Fibroblast of gingiva (primary cell): ENCODE measurements around the gene CTBP2.

Source experiments
- DNase-seq: peaks from one replicate; pipeline ENCODE4 v3.0.0-alpha.2; 2011; ENCODE audit warnings: low read depth

CTBP2 gene

DNA sequence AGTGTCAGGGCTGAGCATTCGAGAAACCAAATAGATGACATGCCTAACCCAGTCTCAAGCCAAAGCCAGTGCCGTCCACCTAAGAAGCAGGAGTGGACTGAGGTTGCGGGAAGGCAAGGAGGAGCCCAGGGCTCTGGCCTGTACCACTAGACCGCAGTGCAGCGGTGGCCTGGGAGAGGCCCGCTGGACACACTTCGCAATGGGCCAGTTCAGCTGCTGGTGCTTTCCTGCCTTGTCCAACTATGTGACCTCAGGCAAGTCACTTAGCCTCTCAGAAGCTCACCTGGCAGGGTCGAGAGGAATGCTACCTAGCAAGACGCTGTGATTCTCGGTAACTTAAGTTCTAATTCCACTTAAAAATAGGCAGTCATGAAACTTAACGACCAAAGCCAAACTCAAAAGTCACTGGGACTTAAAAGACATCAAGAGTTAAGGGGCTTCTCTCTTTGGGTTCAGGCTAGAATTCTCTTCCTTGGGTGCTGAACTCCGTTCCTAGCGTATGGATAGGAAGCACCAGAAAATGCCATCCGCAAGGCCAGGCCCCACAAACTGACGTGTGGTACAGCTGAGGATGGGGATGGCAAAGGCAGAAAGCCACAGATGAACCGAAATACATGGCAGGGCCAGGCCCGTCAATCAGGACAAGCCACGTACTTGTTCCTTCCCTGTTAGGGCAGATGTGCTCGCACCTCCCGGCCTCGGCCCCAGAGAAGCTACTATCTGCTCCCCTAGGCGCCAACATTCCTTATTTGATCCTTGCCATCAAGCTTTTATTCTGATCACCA, 34.2 kb downstream of the CTBP2 start:
- no peak for DNase-seq

GRCh38 chr10:125124907-125125306, 35.5 kb downstream of the CTBP2 start:
- DNase-seq: peak; percentile 34

DNA sequence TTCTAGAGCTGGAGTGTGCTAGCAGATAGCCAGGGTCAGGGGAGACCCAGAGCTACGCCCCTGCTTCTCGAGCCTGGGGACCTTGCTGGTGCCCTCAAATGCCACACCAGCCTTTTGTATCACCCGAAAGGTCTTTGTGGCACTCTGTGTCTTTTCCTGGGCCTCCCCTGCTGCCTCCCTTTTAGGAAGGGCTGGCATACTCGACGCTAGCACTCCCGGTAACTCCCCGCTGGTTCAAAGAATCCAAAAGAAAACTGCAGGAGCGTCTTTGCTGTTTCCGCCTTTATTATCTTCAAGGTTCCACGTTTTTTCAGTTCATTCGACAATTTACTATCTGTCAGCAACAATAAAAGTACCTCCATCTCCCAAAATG, 36.3 kb downstream of the CTBP2 start:
- DNase-seq: no peak

- peak; percentile 93 for DNase-seq
Measured at GRCh38 chr10:125123476-125124114, 36.8 kb downstream of the CTBP2 start.

DNA sequence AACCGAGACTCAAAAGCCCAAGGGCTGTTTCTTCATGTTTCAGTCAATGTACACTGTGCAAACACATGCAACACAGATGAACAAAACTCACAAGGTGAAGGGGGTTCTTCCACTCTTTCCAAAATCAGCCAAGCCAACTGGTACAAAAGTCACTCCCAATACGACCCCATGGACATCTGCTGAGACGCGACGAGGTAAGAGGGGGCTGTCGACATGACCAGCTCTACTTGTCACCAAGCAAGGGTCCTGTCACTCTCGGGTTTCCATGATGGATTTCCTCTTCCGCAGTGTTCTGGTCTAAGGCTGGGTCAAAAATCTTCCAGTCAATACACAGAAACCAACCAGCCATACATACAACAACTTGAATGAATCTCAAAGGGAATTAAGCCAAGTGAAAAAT, 37.8 kb downstream of the CTBP2 start:
- DNase-seq: no peak

DNA sequence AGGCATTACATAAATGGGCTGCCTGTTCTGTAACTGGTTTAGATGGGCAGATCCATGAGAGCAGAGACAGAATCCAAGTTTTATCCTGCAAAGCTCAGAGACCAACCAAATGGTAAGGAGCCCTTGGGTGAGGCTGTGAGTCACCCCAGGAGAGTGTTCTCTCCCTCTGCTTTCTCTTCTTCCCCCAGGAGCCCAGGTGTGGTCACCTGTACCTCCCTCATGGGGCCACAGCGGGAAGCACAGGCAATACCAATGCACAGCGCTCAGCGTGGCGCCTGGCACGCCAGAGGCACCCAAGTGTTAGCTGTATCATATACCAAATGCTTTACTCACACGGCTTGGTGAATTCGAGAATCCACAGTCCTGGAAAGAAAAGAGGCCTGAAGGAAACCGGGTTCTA, 39.4 kb downstream of the CTBP2 start:
- no peak for DNase-seq

GRCh38 chr10:125120053-125120710, 40.2 kb downstream of the CTBP2 start:
- DNase-seq: peak; percentile 25

DNA sequence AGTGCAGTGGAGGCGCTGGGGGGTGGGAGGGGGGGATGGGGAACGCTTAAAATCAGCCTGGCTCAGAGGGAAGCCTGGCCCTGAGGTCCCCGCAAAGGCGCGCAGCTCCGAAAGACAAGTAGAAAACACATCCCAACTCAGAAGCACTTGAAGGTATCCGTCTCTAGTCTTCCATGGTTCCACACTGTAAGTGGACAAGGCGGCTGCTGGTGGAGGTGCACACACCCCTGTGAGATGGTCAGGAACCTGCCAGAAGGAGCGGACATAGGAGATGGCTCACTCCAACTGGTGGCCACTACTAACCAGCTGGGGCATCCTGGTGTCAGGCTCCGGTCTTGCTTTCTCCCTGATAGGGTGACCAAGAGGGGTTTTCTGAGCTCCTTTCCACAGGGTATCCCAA, 41.7 kb downstream of the CTBP2 start:
- DNase-seq: no peak

DNA sequence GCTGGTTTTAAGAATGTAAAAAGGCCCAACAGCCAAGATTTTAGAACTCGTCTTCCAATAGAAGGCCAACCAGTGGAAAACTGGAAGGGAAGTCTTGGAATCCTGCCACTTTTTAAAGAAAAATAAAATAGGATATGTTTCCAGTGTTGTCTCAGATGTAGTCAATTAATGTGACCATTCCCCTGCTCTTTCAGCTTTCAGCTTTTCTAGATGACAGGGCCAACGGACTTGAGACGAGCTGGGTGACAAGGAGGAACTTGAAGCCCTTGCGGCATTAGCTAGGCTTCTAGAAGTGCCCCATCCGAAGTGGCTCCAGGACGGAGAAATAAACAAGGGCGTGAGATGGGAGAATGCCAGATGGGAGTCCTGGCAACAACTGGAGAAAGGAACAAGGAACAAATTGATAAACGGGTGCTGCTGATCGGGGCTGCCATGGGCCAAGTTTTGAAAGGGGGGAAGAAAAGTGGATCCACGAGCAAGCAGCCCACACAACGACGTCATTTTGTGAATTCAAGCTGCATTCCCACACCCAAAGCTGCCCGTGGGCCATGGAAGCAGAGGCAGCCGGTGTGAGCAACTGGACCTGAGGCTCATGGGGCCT, 42.3 kb downstream of the CTBP2 start:
- peak; percentile 92 for DNase-seq

GRCh38 chr10:125116652-125117310, 43.6 kb downstream of the CTBP2 start:
- DNase-seq: no peak

DNA sequence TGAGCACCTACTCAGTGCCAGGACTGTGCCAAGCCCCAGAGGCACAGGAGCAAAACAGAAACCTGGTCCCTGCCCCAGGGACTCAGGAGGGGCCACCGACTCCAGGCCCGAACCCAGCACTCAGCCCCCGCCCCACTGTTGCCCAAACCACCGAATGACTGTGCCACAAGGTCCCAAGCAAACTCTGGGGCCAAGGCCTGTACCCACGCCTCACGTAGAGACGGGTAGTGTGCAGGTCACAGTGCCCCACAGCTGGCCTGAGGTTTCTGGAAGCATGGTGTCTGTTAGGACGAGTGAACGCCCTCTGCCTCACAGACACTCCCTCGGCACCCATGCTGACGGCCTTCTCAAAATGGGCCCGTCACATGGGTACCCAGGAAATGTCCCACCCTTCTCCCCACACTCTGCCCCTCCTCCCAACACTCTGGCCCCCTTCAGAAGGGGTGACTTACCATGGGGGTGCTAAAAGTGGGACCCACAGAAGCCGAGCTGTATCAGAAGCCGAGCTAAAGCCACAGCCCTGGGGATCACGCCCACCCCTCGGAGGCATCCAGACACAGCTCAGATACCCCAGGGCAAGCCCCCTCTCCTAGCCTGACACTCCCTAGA, 44.2 kb downstream of the CTBP2 start:
- no peak for DNase-seq

- no peak for DNase-seq
Measured at GRCh38 chr10:125115409-125115808, 45.0 kb downstream of the CTBP2 start.

- DNase-seq: no peak
Measured at GRCh38 chr10:125114761-125115391, 45.5 kb downstream of the CTBP2 start.

DNA sequence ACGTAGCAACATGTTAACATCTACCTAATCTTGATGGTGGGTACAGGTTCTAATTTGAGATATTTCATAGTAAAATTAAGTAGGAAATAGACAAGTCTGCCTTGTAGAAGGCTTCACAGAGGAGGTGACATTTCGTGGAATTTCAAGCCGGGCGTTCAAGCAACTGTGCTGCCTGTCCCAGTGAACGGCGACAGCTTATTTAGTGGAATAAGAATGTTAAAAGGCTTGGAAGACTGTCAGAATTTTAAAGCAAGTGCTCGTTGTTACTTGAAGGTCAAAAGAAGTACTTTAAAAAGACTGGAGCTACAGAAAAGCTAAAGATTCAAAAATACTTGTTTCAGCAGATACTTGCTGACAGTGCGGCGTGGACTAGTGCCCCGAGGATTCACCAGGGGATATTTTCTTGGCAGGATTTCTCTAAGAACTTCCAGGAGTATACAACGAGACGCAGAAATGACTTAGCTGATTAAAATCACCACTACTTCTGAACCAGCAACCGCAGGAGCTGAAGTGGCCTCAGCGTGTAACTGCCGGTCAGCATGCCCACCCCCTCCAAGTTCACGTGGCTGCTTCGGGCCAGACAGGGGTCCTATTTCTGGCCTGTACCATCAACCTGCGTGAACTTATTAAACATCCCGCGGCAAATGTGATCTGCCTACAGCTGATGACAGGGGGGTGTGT, 46.5 kb downstream of the CTBP2 start:
- peak; percentile 72 for DNase-seq

- DNase-seq: no peak
Measured at GRCh38 chr10:125112697-125113494, 47.5 kb downstream of the CTBP2 start.

DNA sequence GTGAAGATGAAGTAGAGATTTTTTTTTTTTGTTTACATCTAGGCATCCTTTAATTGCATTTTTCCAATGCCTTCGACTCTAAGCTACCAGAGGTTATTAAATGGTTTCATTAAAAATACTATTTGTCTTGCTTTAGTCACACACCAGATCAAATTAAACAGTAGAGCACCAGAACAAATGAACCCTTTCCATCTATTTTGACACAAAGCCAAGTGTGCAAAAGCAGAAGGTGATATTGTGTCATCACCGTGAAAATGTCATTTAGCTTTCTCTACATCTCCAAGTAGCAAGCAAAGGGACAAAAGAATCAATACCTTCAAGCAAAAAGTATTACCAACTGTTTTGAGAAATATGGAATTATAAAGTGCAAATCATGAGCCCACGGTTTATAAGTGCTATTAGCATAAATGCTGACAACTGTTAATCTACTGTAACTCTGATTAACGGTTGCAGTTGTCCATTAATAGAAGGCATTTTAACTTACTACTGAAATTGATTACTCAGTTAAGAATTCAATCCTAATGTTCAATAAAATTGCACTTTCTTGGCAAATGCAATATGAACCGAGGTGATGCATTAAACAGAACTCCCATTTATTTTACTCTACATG, 49.1 kb downstream of the CTBP2 start:
- DNase-seq: no peak

GRCh38 chr10:125107965-125108580, 52.3 kb downstream of the CTBP2 start:
- no peak for DNase-seq

DNA sequence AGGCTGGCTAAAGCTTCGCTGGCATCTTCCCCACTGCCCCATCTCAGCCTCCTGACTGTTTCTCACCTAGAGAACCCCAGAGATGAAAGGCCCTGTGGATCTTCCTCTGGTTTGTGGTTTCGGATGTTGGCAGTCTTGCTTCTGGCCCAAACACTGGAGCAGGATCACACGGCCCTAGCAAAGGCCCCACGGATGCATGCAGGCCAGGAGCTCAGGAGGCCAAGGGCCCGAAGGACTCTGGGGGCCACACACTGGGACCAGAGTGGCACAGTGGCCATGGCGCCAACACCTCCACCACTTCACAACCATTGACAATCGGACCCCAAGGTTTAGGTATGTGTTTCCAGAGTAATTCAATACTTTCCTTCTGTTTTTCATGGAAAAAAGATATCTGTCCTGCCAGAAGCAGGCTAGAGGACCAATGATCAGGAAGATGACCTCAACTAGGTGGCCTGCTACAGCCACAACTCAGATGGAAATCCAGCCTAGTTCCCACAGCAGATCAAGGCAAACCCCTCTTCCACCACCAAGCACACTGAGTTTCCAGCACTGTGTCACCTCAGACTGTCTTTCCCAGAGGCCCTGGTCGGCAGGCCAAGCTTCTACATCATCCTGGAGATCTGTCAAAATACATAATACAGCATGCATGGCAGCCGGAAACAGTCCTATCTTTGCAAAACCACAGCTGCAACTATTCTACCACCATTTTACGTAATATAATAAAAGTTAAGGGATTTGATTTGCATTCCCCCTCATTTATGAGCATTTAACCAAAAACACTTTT, 53.0 kb downstream of the CTBP2 start:
- DNase-seq: no peak
